GM20431 (cell line): ENCODE data around the gene SEPTIN11.

Source experiments
- in situ Hi-C: fragments of 300-500 bp; cut with MseI, MboI; formaldehyde crosslinking; loops from one replicate; pipeline ENCODE4 v1.15.0; 2020; ENCODE audit warnings: low sequenced_read_pairs; ENCODE audit not compliant: unreplicated experiment

Gene SEPTIN11

DNA sequence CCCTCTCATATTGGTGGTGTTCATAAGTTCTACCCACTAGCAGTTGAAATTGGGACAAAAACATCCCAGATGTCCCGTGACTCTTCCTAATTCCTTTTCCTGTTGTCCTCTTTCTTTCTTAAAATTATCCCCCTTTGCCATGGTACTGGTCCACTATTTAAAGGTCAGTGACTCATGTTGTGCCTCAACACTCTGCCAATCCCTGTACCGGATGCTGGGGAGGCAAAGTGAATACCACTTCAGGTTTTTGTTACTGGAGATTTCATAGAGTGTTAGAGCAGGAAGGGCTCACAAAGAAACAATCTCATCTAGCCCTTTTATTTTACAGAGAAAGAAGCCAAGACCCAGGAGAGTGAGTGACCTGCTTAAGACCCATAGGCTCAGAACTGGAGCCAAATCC is 24.6 kb downstream of the SEPTIN11 start:
- in situ Hi-C loops, result no loop called here

- in situ Hi-C loops, result no loop called here
These were observed 27.6 kb downstream of the SEPTIN11 start for GRCh38 chr4:76977113-76977512.

- in situ Hi-C loops, result no loop called here
These were observed 28.3 kb downstream of the SEPTIN11 start for GRCh38 chr4:76977736-76978350.

GRCh38 chr4:76979236-76979635 is 29.7 kb downstream of the SEPTIN11 start:
- in situ Hi-C loops, result no loop called here

- in situ Hi-C loops, result no loop called here
These were observed 30.7 kb downstream of the SEPTIN11 start for GRCh38 chr4:76980261-76980660.

DNA sequence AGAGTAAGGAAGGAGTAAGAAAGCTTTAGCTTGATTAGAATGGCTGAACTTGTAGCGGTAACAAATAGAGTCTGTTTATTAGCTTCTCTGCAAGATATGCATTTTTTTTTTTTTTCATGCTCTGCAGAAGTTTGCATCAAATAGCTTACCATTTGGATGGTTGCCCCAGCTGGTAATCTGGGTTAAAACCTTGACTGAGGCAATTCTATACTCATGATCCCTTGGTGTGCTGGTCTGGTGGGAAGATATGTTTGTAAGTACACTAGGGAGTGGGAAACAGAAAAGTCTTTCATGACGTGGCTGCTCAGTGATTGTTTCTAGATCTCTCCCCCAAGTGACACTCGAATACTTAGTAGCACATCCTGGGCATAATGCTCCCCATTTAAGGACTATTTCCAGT is 32.1 kb downstream of the SEPTIN11 start:
- in situ Hi-C loops, result no loop called here

DNA sequence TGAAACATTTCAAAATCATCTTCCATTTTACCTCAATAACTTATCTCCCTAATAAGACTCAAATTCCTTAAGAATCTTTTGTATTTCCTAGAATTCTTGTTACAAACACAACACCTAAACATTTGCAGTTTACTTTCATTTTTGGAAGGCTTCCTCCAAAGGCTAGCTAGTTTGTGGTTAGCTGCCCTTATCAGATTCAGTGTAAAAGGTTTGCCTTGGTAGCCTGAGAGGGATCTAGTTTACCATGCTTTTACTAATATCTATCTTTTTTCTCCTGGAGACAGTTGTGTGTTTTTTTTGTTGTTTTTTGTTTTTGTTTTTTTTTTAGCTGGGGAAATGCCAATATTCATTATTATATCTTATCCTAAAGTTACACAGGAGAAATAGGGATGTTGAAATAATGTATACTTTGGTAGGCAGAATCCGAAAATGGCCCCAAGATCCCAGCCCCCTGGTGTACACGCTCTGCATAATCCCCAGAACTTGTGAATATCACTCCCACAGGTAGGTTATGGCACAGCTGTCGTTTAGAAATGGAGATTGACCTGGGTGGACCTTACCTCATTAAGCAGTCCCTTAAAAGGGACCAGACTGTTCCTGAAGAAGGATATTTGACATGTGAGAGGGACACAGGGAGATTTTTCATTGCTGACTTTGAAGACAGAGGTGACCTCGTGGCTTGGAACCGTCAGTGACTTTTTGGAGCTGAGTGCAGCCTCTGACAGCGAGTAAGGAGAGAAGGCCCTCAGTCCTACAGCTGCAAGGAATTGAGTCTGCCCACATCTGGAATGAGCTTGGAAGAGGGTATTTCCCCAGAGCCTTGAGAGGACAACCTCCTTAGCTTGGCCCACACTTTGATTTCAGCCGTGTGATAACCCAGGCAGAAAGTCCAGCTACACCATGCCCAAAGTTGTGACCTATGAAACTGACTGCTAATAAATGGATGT is 33.4 kb downstream of the SEPTIN11 start:
- in situ Hi-C loops, result no loop called here

GRCh38 chr4:76984127-76984526 is 34.6 kb downstream of the SEPTIN11 start:
- in situ Hi-C loops, result no loop called here

DNA sequence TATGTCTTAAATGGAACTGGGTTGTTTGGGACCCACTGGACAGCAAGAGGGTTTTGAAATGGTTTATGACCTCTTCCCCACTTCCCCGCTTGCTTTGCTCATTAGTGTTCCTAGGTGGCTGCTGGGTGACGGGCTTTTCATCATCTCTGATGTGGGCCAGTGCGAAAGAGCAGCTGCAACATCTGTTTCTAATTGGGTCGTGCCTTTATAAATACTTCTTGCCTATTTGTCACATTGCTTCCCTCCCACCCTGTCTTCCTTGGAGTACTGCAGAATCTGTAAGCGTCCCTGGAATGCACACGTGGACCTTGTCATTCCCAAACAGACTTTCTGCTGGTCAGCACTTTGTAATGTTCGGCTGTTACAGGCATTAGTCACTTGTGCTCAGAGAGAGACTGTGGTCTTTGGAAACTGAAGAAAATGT is 35.2 kb downstream of the SEPTIN11 start:
- in situ Hi-C loops, result no loop called here

- in situ Hi-C loops, result no loop called here
These were observed 37.6 kb downstream of the SEPTIN11 start for GRCh38 chr4:76987153-76987591.

- in situ Hi-C loops, result no loop called here
These were observed 38.1 kb downstream of the SEPTIN11 start for GRCh38 chr4:76987685-76988084.

DNA sequence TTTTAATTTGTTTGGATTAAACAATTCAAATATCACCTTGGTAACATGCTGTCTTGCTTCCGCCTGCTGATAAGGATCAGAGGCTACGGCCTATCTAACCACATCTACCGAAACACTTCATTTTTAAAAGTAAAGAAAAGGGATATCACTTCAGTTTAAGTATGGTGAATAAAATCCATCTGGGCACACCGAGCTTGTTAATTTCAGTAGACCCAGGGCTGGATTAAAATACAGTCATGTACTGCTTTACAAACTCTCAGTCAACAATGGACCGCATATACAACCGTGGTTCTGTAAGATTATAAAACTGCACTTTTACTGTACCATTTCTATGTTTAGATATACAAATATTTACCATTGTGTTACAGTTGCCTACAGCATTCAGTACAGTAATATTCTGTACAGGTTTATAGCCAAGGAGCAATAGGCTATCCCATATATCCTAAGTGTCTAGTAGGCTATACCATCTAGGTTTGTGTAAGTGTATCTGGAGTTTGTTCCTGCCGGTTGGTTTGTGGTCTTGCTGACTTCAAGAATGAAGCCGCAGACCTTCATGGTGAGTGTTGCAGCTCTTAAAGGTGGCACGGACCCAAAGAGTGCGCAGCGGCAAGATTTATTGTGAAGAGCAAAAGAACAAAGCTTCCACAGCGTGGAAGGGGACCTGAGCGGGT is 40.0 kb downstream of the SEPTIN11 start:
- in situ Hi-C loops, result no loop called here

- in situ Hi-C loops, result no loop called here
These were observed 40.9 kb downstream of the SEPTIN11 start for GRCh38 chr4:76990288-76991080.

DNA sequence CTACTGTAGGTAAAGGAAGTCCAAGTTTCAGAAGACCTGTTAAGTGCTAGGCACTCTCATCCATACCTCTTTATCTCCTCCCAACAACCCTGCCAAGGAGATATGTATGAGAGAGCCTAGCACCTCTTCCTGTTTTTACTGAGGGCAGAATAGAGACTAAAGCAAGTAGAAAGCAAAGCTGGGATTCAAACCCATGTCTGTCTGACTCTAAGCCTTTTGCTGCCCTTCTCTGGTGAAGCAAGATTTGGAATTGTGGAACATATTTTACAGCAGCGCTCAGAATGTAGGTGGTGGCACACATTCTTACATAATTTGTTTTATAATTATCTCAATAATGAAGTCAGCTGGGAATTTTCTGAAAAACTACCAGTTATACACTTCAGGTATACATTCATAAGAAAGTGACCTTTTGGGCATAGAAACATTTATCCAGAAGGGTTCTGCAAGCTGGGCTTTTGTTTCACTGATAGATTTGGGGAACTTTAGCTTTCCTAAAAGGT is 41.7 kb downstream of the SEPTIN11 start:
- in situ Hi-C loops, result no loop called here

DNA sequence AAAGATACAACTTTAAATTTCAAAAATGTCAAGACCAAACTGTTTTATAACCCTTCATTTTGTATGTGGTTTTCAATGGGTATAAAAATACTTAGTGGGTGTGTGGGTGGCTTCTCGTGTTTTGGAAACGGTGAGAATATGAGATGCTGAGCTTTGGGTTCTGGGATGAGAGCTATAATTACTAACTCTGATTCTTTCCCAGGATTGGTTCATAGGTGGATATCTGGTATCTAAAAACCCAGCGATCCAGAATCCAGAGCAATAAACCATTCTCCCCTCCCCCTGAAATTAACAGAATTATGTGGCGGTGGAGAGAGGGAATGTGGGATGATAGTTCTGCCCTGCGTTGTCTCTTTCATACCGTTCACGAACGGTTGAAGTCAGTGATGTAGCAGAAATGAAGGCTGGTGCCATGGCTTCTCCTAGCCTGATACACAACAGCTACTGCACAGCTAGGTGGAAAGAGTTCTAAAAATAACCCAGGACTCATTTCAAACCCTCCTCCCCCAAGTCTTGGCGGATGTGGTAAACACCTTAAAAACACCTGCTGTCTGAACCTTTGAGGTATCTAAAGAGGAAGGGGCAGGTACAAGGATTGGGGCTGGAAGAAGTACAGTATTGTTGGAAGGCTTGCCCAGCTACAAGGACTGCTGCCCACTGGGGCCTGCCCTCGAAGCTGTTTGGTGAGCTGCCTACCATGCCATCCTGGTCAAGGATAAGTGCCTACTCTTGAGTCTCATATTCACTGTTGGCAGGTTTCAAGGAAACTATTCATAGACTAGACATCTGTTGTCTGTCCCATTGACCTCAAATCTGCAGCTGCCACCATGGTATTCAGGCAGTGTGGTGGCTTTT is 44.5 kb downstream of the SEPTIN11 start:
- in situ Hi-C loops, result no loop called here

DNA sequence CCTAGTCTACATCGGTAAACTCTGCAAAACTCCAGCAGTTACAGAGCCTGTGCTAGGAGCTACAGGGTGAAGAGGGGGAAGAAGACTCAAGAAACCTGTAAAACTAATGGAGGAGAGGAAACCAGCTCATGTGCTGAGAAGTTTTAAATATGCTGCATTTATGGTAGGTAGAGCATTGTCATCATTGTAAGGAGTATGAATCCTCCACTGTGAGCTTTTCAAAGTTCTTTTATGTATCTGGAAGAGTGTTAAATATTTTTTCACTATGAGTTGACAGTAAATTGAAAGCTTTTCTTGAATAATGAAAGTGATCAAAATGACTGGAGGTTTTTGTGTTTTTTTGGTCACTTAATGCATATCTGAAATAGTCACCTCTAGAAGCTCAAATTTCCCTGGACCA is 46.2 kb downstream of the SEPTIN11 start:
- in situ Hi-C loops, result no loop called here

GRCh38 chr4:76996445-76996844 is 46.9 kb downstream of the SEPTIN11 start:
- in situ Hi-C loops, result no loop called here

DNA sequence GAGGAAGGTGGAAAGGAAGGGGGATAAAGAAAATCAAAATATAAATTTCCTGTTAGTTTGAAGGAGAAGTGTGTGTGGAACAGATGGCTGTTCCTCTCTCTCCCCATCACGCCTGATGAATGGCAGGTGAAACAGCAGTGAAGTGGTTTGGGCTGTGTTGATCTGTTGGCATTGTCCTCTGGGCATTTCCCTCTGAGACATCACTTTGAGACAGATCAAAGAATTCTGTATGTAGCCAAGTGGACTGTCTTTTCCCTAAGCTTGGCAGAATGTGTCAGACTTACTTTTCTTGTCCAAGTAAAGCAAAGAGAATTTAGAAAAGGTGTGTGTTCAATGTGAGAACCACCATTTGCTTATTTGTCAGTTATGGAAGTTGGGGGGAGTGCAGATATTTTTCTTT is 47.5 kb downstream of the SEPTIN11 start:
- in situ Hi-C loops, result no loop called here

- in situ Hi-C loops, result no loop called here
These were observed 48.0 kb downstream of the SEPTIN11 start for GRCh38 chr4:76997532-76997931.
